ENCODE measurements around the gene PPP1R14B. TPM values are rescaled to one million over a fixed set of nuclear protein-coding genes. Genes with fewer than 3 reads are reported as not detected.

PPP1R14B gene
- total and polyA plus RNA-seq, 2 of the 13 experiments (the other 11 are each of a cell fraction or from before 2014, with no cell fraction given) = 110 to 148 TPM

- TF ChIP-seq SATB2 (CRISPR knock-in tag; IDR thresholded peaks at IDR 0.05) (no peak), ASH2L (IDR thresholded peaks at IDR 0.05; ENCODE audit: insufficient read length, low read depth, low read length) (no peak), KAT8 (CRISPR knock-in tag; IDR thresholded peaks at IDR 0.05) (0 out of 2 replicates have a peak, but pooled peaks have one; percentile 2), FOXO4 (CRISPR knock-in tag; conservative IDR thresholded peaks at IDR 0.05) (no peak), ZNF574 (CRISPR knock-in tag; IDR thresholded peaks at IDR 0.05) (peak; percentile 57), ATF4 (CRISPR knock-in tag; IDR thresholded peaks at IDR 0.05) (no peak), ZFY (CRISPR knock-in tag; IDR thresholded peaks at IDR 0.05) (peak; percentile 62), ATAD3A (CRISPR knock-in tag; IDR thresholded peaks at IDR 0.05) (no peak), ZNF230 (CRISPR knock-in tag; IDR thresholded peaks at IDR 0.05) (no peak), FOXK1 (CRISPR knock-in tag; IDR thresholded peaks at IDR 0.05; ENCODE audit: borderline replicate concordance, low read depth) (no peak), PATZ1 (CRISPR knock-in tag; IDR thresholded peaks at IDR 0.05) (peak; percentile 51; the same call in 1 of the 2 replicates), ZFP1 (CRISPR knock-in tag; IDR thresholded peaks at IDR 0.05) (no peak), ZNF510 (CRISPR knock-in tag; IDR thresholded peaks at IDR 0.05; ENCODE audit: low read depth) (no peak), ZBTB7A (CRISPR knock-in tag; IDR thresholded peaks at IDR 0.05) (peak; percentile 90), ZNF282 (IDR thresholded peaks at IDR 0.05; ENCODE audit: partially characterized antibody) (no peak), NFATC3 (CRISPR knock-in tag; IDR thresholded peaks at IDR 0.05) (no peak), PRMT3 (CRISPR knock-in tag; IDR thresholded peaks at IDR 0.05; ENCODE audit: borderline replicate concordance, low read depth) (no peak), AGO1 (IDR thresholded peaks at IDR 0.05; ENCODE audit: low read depth, low read length, poor library complexity, severe bottlenecking) (peak; percentile 5), SRSF1 (optimal IDR thresholded peaks at IDR 0.05; ENCODE audit: low read depth, low read length) (no peak), KDM2A (CRISPR knock-in tag; IDR thresholded peaks at IDR 0.05; ENCODE audit: borderline replicate concordance, low read depth) (peak; percentile 58; the same call in 1 of the 2 replicates), ZNF891 (CRISPR knock-in tag; IDR thresholded peaks at IDR 0.05) (no peak)
Measured at GRCh38 chr11:64251016-64251752, 4.4 kb upstream of the PPP1R14B start, which contains the start of gene PLCB3 (continued).

Measured in HepG2 (cell line).